ENCODE measurements around the gene NCOA1. TPM values are rescaled to one million over a fixed set of nuclear protein-coding genes. Genes with fewer than 3 reads are reported as not detected.
A peak's percentile ranks its signal among the peaks of the same experiment; 100 is the strongest.

Gene NCOA1
- total RNA-seq, 1 experiment from 2014 or later, result 15.4 TPM

GRCh38 chr2:24697792-24698191, 206.7 kb downstream of the NCOA1 start:
- TF ChIP-seq CTCF (IDR thresholded peaks at IDR 0.05; ENCODE audit: unreplicated experiment), result no peak
- H3K27me3 Mint-ChIP-seq (ENCODE audit: insufficient read depth, unreplicated experiment), result no peaks in the 10 kb centered on the region
- no peaks in the 10 kb centered on the region for H3K9me3 Mint-ChIP-seq (ENCODE audit: unreplicated experiment)
- H3K4me3 Mint-ChIP-seq (ENCODE audit: unreplicated experiment), result no peak overlapping the region
- ChIA-PET POLR2A (interaction anchor here (1.0 to 1.2 kb wide), 2 partner anchors 9 to 13 kb away, joined by 4 read pairs; no protein-coding TSS in a partner anchor), CTCF (no interaction called here)
- H3K4me1 Mint-ChIP-seq (ENCODE audit: insufficient read depth, unreplicated experiment), result peaks cover 5% of the 10 kb centered on the region
- no peak overlapping the region for H3K27ac Mint-ChIP-seq (ENCODE audit: low read depth, unreplicated experiment)
- no TSS peak for BruUV-seq (replicated peaks)
- H3K36me3 Mint-ChIP-seq (ENCODE audit: insufficient read depth, unreplicated experiment), result peaks cover 11% of the 10 kb centered on the region
- intact Hi-C loops (cut with micrococcal nuclease), result no loop called here
- DNase-seq (ENCODE audit: unreplicated experiment), result no peak

- ChIA-PET POLR2A (interaction anchor here (0.6 to 1.4 kb wide), 4 partner anchors 10 to 69 kb away, joined by 3 read pairs; no protein-coding TSS in a partner anchor), CTCF (no interaction called here)
- Mint-ChIP-seq H3K4me1 (ENCODE audit: insufficient read depth, unreplicated experiment) (peaks cover 10% of the 10 kb centered on the region), H3K36me3 (ENCODE audit: insufficient read depth, unreplicated experiment) (peaks cover 10% of the 10 kb centered on the region), H3K27ac (ENCODE audit: low read depth, unreplicated experiment) (peak overlapping the region; percentile 75), H3K27me3 (ENCODE audit: insufficient read depth, unreplicated experiment) (no peaks in the 10 kb centered on the region), H3K9me3 (ENCODE audit: unreplicated experiment) (no peaks in the 10 kb centered on the region), H3K4me3 (ENCODE audit: unreplicated experiment) (no peak overlapping the region)
- TF ChIP-seq CTCF (IDR thresholded peaks at IDR 0.05; ENCODE audit: unreplicated experiment), result no peak
- BruUV-seq (replicated peaks), result no TSS peak
- intact Hi-C loops (cut with micrococcal nuclease), result no loop called here
- DNase-seq (ENCODE audit: unreplicated experiment), result peak; percentile 55
These were observed 211.7 kb downstream of the NCOA1 start for GRCh38 chr2:24702800-24703199.

DNA sequence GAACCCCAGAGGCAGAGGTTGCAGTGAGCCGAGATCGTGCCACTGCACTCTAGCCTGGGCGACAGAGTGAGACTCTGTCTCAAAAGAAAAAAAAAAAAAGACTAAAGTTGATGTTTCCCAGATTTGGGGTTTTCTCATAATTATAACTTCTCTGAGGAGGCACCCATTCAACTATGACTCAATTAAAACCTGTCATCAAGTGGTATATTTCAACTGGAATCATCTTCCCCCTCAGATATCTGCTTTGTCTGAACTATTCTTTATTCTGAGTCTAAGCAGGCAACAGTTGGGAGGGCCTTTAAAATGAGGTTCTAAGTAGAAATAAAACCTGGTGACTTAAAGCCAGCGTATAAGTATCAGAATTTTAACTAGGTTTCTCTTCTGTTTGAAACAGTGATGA, 213.6 kb downstream of the NCOA1 start:
- Mint-ChIP-seq H3K36me3 (ENCODE audit: insufficient read depth, unreplicated experiment) (peaks cover 6% of the 10 kb centered on the region), H3K27ac (ENCODE audit: low read depth, unreplicated experiment) (no peak overlapping the region), H3K4me3 (ENCODE audit: unreplicated experiment) (no peak overlapping the region), H3K4me1 (ENCODE audit: insufficient read depth, unreplicated experiment) (peaks cover 16% of the 10 kb centered on the region), H3K9me3 (ENCODE audit: unreplicated experiment) (no peaks in the 10 kb centered on the region), H3K27me3 (ENCODE audit: insufficient read depth, unreplicated experiment) (no peaks in the 10 kb centered on the region)
- ChIA-PET CTCF (no interaction called here), POLR2A (no interaction called here)
- TF ChIP-seq CTCF (IDR thresholded peaks at IDR 0.05; ENCODE audit: unreplicated experiment), result no peak
- DNase-seq (ENCODE audit: unreplicated experiment), result no peak
- intact Hi-C loops (cut with micrococcal nuclease), result no loop called here
- BruUV-seq (replicated peaks), result no TSS peak

- no peak for TF ChIP-seq CTCF (IDR thresholded peaks at IDR 0.05; ENCODE audit: unreplicated experiment)
- DNase-seq (ENCODE audit: unreplicated experiment), result no peak
- POLR2A ChIA-PET, result interaction anchor here (1.2 kb wide), 1 partner anchor 9 kb away, joined by 4 read pairs; no protein-coding TSS in a partner anchor
- Mint-ChIP-seq H3K27ac (ENCODE audit: low read depth, unreplicated experiment) (no peak overlapping the region), H3K4me1 (ENCODE audit: insufficient read depth, unreplicated experiment) (peaks cover 16% of the 10 kb centered on the region), H3K4me3 (ENCODE audit: unreplicated experiment) (no peak overlapping the region), H3K36me3 (ENCODE audit: insufficient read depth, unreplicated experiment) (peaks cover 14% of the 10 kb centered on the region), H3K27me3 (ENCODE audit: insufficient read depth, unreplicated experiment) (no peaks in the 10 kb centered on the region), H3K9me3 (ENCODE audit: unreplicated experiment) (no peaks in the 10 kb centered on the region)
- intact Hi-C loops (cut with micrococcal nuclease), result no loop called here
- no TSS peak for BruUV-seq (replicated peaks)
- CTCF ChIA-PET, result interaction anchor here (0.6 kb wide), 2 partner anchors 14 to 297 kb away, joined by 3 read pairs; no protein-coding TSS in a partner anchor
These were observed 216.1 kb downstream of the NCOA1 start for GRCh38 chr2:24707143-24707542.

Measured in MCF 10A (cell line).